ENCODE measurements around the gene DENND5B. TPM values are rescaled to one million over a fixed set of nuclear protein-coding genes. Genes with fewer than 3 reads are reported as not detected.
A peak's percentile ranks its signal among the peaks of the same experiment; 100 is the strongest.
"Not testable (repeated sequence)": the region's sequence is repeated elsewhere in the genome, so short reads cannot be mapped to it uniquely, and the experiment has no call there.

DENND5B gene
- total and polyA plus RNA-seq, 4 donors, result 18.8 to 44.4 (median 25.6) TPM

- H3K27me3 ChIP-seq (ENCODE audit: control insufficient read depth, insufficient read depth, low read length), result no peaks in the 10 kb centered on the region
- H3K9me3 ChIP-seq (ENCODE audit: control insufficient read depth, insufficient read depth, low read length), result no peaks in the 10 kb centered on the region
- no peak overlapping the region for H3K4me3 ChIP-seq (ENCODE audit: low read depth, low read length)
- no peak overlapping the region for H3K27ac ChIP-seq (ENCODE audit: low read depth, low read length)
- no peaks in the 10 kb centered on the region for H3K4me1 ChIP-seq (ENCODE audit: control insufficient read depth, insufficient read depth, low read length)
- no peak for DNase-seq (ENCODE audit: low read depth in 4 of 6, low spot score in 6 of 6)
- peaks cover 17% of the 10 kb centered on the region for H3K36me3 ChIP-seq (ENCODE audit: control insufficient read depth, insufficient read depth, low read length)
- WGBS (ENCODE audit: insufficient coverage), result no CpG with 5 or more reads among the region's 1 CpG
Observed at GRCh38 chr12:31423405-31423804, 167.5 kb downstream of the DENND5B start.

DNA sequence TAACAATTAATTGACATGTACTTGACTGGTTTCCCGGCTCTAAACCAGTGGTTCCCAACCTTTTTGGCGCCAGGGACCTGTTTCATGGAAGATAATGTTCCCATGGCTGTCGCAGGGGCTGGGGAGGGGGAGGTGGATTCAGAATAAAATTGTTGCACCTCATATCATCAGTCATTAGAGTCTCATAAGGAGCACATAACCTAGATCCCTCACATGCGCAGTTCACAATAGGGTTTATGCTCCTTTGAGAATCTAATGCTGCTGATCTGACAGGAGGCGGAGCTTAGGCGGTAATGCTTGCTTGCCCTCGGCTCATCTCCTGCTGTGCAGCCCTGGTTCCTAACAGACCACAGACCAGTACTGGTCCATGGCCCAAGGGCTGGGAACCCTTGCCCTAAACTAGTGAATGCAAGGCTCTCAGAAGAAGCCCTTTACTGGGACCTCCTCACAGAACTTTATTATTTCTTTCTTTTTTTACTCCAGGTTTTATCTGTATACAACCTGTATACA is 178.6 kb downstream of the DENND5B start:
- no peaks in the 10 kb centered on the region for H3K27me3 ChIP-seq (ENCODE audit: control insufficient read depth, insufficient read depth, low read length)
- 64% methylated on average over 4 of the region's 7 CpGs for WGBS (ENCODE audit: insufficient coverage)
- H3K4me3 ChIP-seq (ENCODE audit: low read depth, low read length), result no peak overlapping the region
- DNase-seq (ENCODE audit: low read depth in 4 of 6, low spot score in 6 of 6), result no peak
- peaks cover 37% of the 10 kb centered on the region for H3K36me3 ChIP-seq (ENCODE audit: control insufficient read depth, insufficient read depth, low read length)
- H3K27ac ChIP-seq (ENCODE audit: low read depth, low read length), result no peak overlapping the region
- H3K4me1 ChIP-seq (ENCODE audit: control insufficient read depth, insufficient read depth, low read length), result no peaks in the 10 kb centered on the region
- H3K9me3 ChIP-seq (ENCODE audit: control insufficient read depth, insufficient read depth, low read length), result no peaks in the 10 kb centered on the region

GRCh38 chr12:31408763-31409162 is 182.2 kb downstream of the DENND5B start:
- Histone ChIP-seq H3K4me1 (ENCODE audit: control insufficient read depth, insufficient read depth, low read length) (no peaks in the 10 kb centered on the region), H3K27ac (ENCODE audit: low read depth, low read length) (no peak overlapping the region), H3K36me3 (ENCODE audit: control insufficient read depth, insufficient read depth, low read length) (peaks cover 30% of the 10 kb centered on the region), H3K27me3 (ENCODE audit: control insufficient read depth, insufficient read depth, low read length) (no peaks in the 10 kb centered on the region), H3K9me3 (ENCODE audit: control insufficient read depth, insufficient read depth, low read length) (no peaks in the 10 kb centered on the region), H3K4me3 (ENCODE audit: low read depth, low read length) (no peak overlapping the region)
- peak in 1 of 6 donors; percentile 66 for DNase-seq (ENCODE audit: low read depth in 4 of 6, low spot score in 6 of 6)
- WGBS (ENCODE audit: insufficient coverage), result 60% methylated on average over 1 of the region's 4 CpGs

- H3K4me3 ChIP-seq (ENCODE audit: low read depth, low read length), result no peak overlapping the region
- peaks cover 26% of the 10 kb centered on the region for H3K36me3 ChIP-seq (ENCODE audit: control insufficient read depth, insufficient read depth, low read length)
- DNase-seq (ENCODE audit: low read depth in 4 of 6, low spot score in 6 of 6), result no peak
Observed at GRCh38 chr12:31407562-31407961, 183.4 kb downstream of the DENND5B start.

DNA sequence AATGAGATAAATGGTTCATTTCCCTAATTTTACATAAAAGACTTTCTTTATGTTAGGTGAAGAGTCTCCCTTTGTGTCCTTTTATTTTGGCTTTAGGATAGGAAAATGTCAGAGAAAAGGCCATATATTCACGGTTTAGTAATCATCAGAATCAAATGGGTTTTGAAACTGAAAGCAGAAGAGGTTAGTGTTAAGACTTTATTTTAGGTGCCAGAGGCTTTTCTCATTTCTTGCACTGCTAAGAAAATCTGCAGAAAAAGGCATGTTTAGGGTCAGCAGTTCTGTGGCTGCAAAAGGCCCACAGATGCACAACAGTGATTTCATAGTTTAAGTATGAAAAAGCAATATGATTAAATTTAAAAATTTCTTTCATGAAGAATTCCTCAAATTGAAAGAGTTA is 184.6 kb downstream of the DENND5B start:
- no peak overlapping the region for H3K4me3 ChIP-seq (ENCODE audit: low read depth, low read length)
- no peaks in the 10 kb centered on the region for H3K27me3 ChIP-seq (ENCODE audit: control insufficient read depth, insufficient read depth, low read length)
- peaks cover 29% of the 10 kb centered on the region for H3K36me3 ChIP-seq (ENCODE audit: control insufficient read depth, insufficient read depth, low read length)
- peak in 1 of 6 donors; percentile 16 for DNase-seq (ENCODE audit: low read depth in 4 of 6, low spot score in 6 of 6)
- no peak overlapping the region for H3K27ac ChIP-seq (ENCODE audit: low read depth, low read length)
- 67% methylated on average over 1 of the region's 1 CpG for WGBS (ENCODE audit: insufficient coverage)
- H3K4me1 ChIP-seq (ENCODE audit: control insufficient read depth, insufficient read depth, low read length), result no peaks in the 10 kb centered on the region
- no peaks in the 10 kb centered on the region for H3K9me3 ChIP-seq (ENCODE audit: control insufficient read depth, insufficient read depth, low read length)

More at GRCh38 chr12:31407562-31407961, 183.4 kb downstream of the DENND5B start:
- H3K27ac ChIP-seq (ENCODE audit: low read depth, low read length), result no peak overlapping the region
- H3K27me3 ChIP-seq (ENCODE audit: control insufficient read depth, insufficient read depth, low read length), result no peaks in the 10 kb centered on the region
- no peaks in the 10 kb centered on the region for H3K4me1 ChIP-seq (ENCODE audit: control insufficient read depth, insufficient read depth, low read length)
- H3K9me3 ChIP-seq (ENCODE audit: control insufficient read depth, insufficient read depth, low read length), result no peaks in the 10 kb centered on the region
- WGBS (ENCODE audit: insufficient coverage), result no CpG with 5 or more reads among the region's 1 CpG

DNA sequence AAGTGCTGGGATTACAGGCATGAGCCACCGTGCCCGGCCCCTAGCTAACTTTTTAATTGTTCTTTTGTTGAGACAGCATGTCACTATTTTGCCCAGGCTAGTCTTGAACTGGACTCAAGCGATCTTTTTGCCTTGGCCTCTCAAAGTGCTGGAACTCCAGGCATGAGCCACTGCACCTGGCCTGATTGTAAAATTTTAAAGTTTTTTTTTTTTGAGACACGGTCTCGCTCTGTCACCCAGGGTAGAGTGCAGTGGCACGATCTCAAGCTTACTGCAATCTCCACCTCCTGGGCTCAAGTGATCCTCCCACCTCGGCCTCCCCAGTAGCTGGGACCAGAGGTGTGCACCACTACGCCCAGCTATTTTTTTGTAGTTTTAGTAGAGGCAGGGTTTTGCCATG is 185.9 kb downstream of the DENND5B start:
- 90% methylated on average over 3 of the region's 8 CpGs for WGBS (ENCODE audit: insufficient coverage)
- Histone ChIP-seq H3K4me1 (ENCODE audit: control insufficient read depth, insufficient read depth, low read length) (no peaks in the 10 kb centered on the region), H3K27ac (ENCODE audit: low read depth, low read length) (no peak overlapping the region), H3K4me3 (ENCODE audit: low read depth, low read length) (no peak overlapping the region), H3K36me3 (ENCODE audit: control insufficient read depth, insufficient read depth, low read length) (peaks cover 30% of the 10 kb centered on the region), H3K27me3 (ENCODE audit: control insufficient read depth, insufficient read depth, low read length) (no peaks in the 10 kb centered on the region), H3K9me3 (ENCODE audit: control insufficient read depth, insufficient read depth, low read length) (no peaks in the 10 kb centered on the region)
- no peak for DNase-seq (ENCODE audit: low read depth in 4 of 6, low spot score in 6 of 6)

DNA sequence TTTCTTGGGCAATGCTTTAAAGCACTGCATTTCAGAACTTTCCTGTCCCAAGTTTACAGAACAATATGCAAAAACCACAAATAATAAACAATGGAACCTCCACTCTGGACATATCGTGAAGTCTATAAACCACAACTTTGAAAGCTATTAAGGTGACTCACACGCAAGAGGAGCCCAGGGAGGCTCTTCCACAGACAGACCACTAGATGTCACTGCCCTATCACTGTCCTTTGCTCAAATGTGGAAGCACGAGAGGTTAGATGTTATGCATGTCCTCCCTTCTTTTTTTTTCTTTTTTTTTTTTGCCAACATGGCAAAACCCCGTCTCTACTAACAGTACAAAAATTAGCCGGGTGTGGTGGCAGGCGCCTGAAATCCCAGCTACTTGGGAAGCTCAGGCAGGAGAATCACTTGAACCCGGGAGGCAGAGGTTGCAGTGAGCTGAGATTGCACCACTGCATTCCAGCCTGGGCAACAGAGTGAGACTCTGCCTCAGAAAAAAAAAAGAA is 187.8 kb downstream of the DENND5B start:
- H3K27ac ChIP-seq (ENCODE audit: low read depth, low read length); H3K27me3 ChIP-seq (ENCODE audit: control insufficient read depth, insufficient read depth, low read length); H3K4me1 ChIP-seq (ENCODE audit: control insufficient read depth, insufficient read depth, low read length); H3K4me3 ChIP-seq (ENCODE audit: low read depth, low read length); H3K9me3 ChIP-seq (ENCODE audit: control insufficient read depth, insufficient read depth, low read length): not testable (repeated sequence)
- DNase-seq (ENCODE audit: low read depth in 4 of 6, low spot score in 6 of 6), result peak; percentile 43 to 94 (median 60)
- peaks cover 26% of the 10 kb centered on the region for H3K36me3 ChIP-seq (ENCODE audit: control insufficient read depth, insufficient read depth, low read length)
- 16% methylated on average over 4 of the region's 7 CpGs for WGBS (ENCODE audit: insufficient coverage)

GRCh38 chr12:31393004-31393550 is 197.9 kb downstream of the DENND5B start:
- 100% methylated on average over 1 of the region's 5 CpGs for WGBS (ENCODE audit: insufficient coverage)
- Histone ChIP-seq H3K36me3 (ENCODE audit: control insufficient read depth, insufficient read depth, low read length) (peaks cover 22% of the 10 kb centered on the region), H3K4me1 (ENCODE audit: control insufficient read depth, insufficient read depth, low read length) (no peaks in the 10 kb centered on the region), H3K9me3 (ENCODE audit: control insufficient read depth, insufficient read depth, low read length) (no peaks in the 10 kb centered on the region), H3K27ac (ENCODE audit: low read depth, low read length) (no peak overlapping the region), H3K4me3 (ENCODE audit: low read depth, low read length) (no peak overlapping the region), H3K27me3 (ENCODE audit: control insufficient read depth, insufficient read depth, low read length) (no peaks in the 10 kb centered on the region)
- DNase-seq (ENCODE audit: low read depth in 4 of 6, low spot score in 6 of 6), result peak in 2 of 6 donors; percentile 31 to 46

DNA sequence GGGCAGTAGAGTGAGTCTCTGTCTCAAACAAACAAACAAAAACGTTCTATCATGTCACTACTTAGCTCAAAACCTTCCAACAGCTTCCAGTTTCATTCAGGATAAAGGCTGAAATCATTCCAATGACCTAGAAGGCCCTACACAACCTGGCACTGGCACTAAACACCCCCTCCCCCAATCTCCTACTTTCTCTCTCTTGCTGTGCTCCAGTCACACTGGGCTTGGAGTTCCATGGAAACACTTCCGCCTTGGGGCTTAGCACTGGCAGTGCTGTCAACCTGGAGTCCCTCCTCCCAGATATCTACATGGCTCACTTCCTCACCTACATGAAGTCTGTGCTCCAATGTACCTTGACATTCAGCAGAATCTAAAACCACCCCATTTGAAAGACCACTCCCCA is 199.9 kb downstream of the DENND5B start:
- Histone ChIP-seq H3K27me3 (ENCODE audit: control insufficient read depth, insufficient read depth, low read length) (no peaks in the 10 kb centered on the region), H3K4me3 (ENCODE audit: low read depth, low read length) (no peak overlapping the region), H3K27ac (ENCODE audit: low read depth, low read length) (no peak overlapping the region), H3K9me3 (ENCODE audit: control insufficient read depth, insufficient read depth, low read length) (no peaks in the 10 kb centered on the region), H3K4me1 (ENCODE audit: control insufficient read depth, insufficient read depth, low read length) (no peaks in the 10 kb centered on the region), H3K36me3 (ENCODE audit: control insufficient read depth, insufficient read depth, low read length) (peaks cover 18% of the 10 kb centered on the region)
- 88% methylated on average over 2 of the region's 2 CpGs for WGBS (ENCODE audit: insufficient coverage)
- no peak for DNase-seq (ENCODE audit: low read depth in 4 of 6, low spot score in 6 of 6)

- no peak for DNase-seq (ENCODE audit: low read depth in 4 of 6, low spot score in 6 of 6)
- Histone ChIP-seq H3K4me1 (ENCODE audit: control insufficient read depth, insufficient read depth, low read length) (no peaks in the 10 kb centered on the region), H3K27me3 (ENCODE audit: control insufficient read depth, insufficient read depth, low read length) (no peaks in the 10 kb centered on the region), H3K36me3 (ENCODE audit: control insufficient read depth, insufficient read depth, low read length) (peaks cover 22% of the 10 kb centered on the region), H3K27ac (ENCODE audit: low read depth, low read length) (no peak overlapping the region), H3K4me3 (ENCODE audit: low read depth, low read length) (no peak overlapping the region), H3K9me3 (ENCODE audit: control insufficient read depth, insufficient read depth, low read length) (no peaks in the 10 kb centered on the region)
- no CpG with 5 or more reads among the region's 4 CpGs for WGBS (ENCODE audit: insufficient coverage)
Observed at GRCh38 chr12:31388713-31389112, 202.2 kb downstream of the DENND5B start.
